Measurements from ENCODE around the gene IRF4.
"Not testable (repeated sequence)": the region's sequence is repeated elsewhere in the genome, so short reads cannot be mapped to it uniquely, and the experiment has no call there.

Gene IRF4

GRCh38 chr6:366389-367297 lies 24.9 kb upstream of the IRF4 start:
- DNase-seq (ENCODE audit: low read depth in 2 of 2): no peak

- DNase-seq (ENCODE audit: low read depth in 2 of 2): no peak
These were observed 24.2 kb upstream of the IRF4 start for GRCh38 chr6:367298-367794.

GRCh38 chr6:367891-368630 lies 23.5 kb upstream of the IRF4 start:
- DNase-seq (ENCODE audit: low read depth in 2 of 2): no peak

GRCh38 chr6:369559-370431 lies 21.8 kb upstream of the IRF4 start:
- no peak for DNase-seq (ENCODE audit: low read depth in 2 of 2)

GRCh38 chr6:370555-370954 lies 21.0 kb upstream of the IRF4 start:
- no peak for DNase-seq (ENCODE audit: low read depth in 2 of 2)

- not testable (repeated sequence) for DNase-seq (ENCODE audit: low read depth in 2 of 2)
These were observed 19.7 kb upstream of the IRF4 start for GRCh38 chr6:371851-372250.

- no peak for DNase-seq (ENCODE audit: low read depth in 2 of 2)
These were observed 19.1 kb upstream of the IRF4 start for GRCh38 chr6:372336-372911.

- DNase-seq (ENCODE audit: low read depth in 2 of 2): no peak
These were observed 18.5 kb upstream of the IRF4 start for GRCh38 chr6:373031-373430.

- no peak for DNase-seq (ENCODE audit: low read depth in 2 of 2)
These were observed 17.5 kb upstream of the IRF4 start for GRCh38 chr6:373773-374724.

GRCh38 chr6:374956-375355 lies 16.6 kb upstream of the IRF4 start:
- DNase-seq (ENCODE audit: low read depth in 2 of 2): no peak

- DNase-seq (ENCODE audit: low read depth in 2 of 2): no peak
These were observed 14.5 kb upstream of the IRF4 start for GRCh38 chr6:376827-377640.

GRCh38 chr6:377641-378020 lies 13.9 kb upstream of the IRF4 start:
- not testable (repeated sequence) for DNase-seq (ENCODE audit: low read depth in 2 of 2)

GRCh38 chr6:378090-378957 lies 13.2 kb upstream of the IRF4 start:
- DNase-seq (ENCODE audit: low read depth in 2 of 2): no peak

GRCh38 chr6:378958-379409 lies 12.6 kb upstream of the IRF4 start:
- no peak for DNase-seq (ENCODE audit: low read depth in 2 of 2)

- no peak for DNase-seq (ENCODE audit: low read depth in 2 of 2)
These were observed 12.0 kb upstream of the IRF4 start for GRCh38 chr6:379410-380181.

- DNase-seq (ENCODE audit: low read depth in 2 of 2): no peak
These were observed 11.0 kb upstream of the IRF4 start for GRCh38 chr6:380234-381218.
